ENCODE data around the gene HADHA. TPM values are rescaled to one million over a fixed set of nuclear protein-coding genes. Genes with fewer than 3 reads are reported as not detected.

HADHA gene
- total and polyA plus RNA-seq, 2 donors (not counting 1 experiment from before 2014, with no cell fraction given): 29.8 to 96.7 TPM

GRCh38 chr2:26187537-26188104, 56.8 kb downstream of the HADHA start:
- peaks cover 0 to 23% of the 10 kb centered on the region in 2 experiments for H3K36me3 ChIP-seq (replicated peaks in 1 of 2; ENCODE audit: control extremely low read depth in 1 of 2, control insufficient read depth in 1 of 2, extremely low read depth in 1 of 2, insufficient read depth in 2 of 2, low read length in 1 of 2)
- peaks cover 8 to 13% of the 10 kb centered on the region in 2 donors for H3K4me1 ChIP-seq (ENCODE audit: control insufficient read depth in 2 of 2, insufficient read depth in 2 of 2, low read length in 2 of 2)
- H3K9me3 ChIP-seq (ENCODE audit: control extremely low read depth in 1 of 3, control insufficient read depth in 2 of 3, insufficient read depth in 1 of 3, low read length in 2 of 3): no peaks in the 10 kb centered on the region
- peak overlapping the region; percentile 59 for H3K4me3 Mint-ChIP-seq
- no peak overlapping the region for H3K27ac Mint-ChIP-seq
- ChIA-PET CTCF (no interaction called here), POLR2A (interaction anchor here (0.6 kb wide), 1 partner anchor 30 kb away, joined by 4 read pairs; no protein-coding TSS in a partner anchor)
- H3K4me2 ChIP-seq (replicated peaks; ENCODE audit: low read depth, low read length, poor library complexity, severe bottlenecking): no peak overlapping the region
- H4K20me1 ChIP-seq (ENCODE audit: control insufficient read depth, insufficient read depth, low read length, poor library complexity, severe bottlenecking): no peaks in the 10 kb centered on the region
- WGBS (ENCODE audit: insufficient coverage): 96% methylated on average over 16 of the region's 16 CpGs
- DNase-seq (no peak), ATAC-seq (ENCODE audit: low read depth) (no peak)
- no peak overlapping the region for H3K27ac ChIP-seq (ENCODE audit: low read length in 2 of 2)
- peaks cover 15% of the 10 kb centered on the region for H3K4me1 Mint-ChIP-seq
- H3K9ac ChIP-seq (ENCODE audit: low read length): no peak overlapping the region
- H3K4me3 ChIP-seq (ENCODE audit: control extremely low read depth in 1 of 5, extremely low read depth in 1 of 5, insufficient read depth in 1 of 5, low read depth in 2 of 5, low read length in 4 of 5): no peak overlapping the region
- H2AFZ ChIP-seq (ENCODE audit: insufficient read depth, low read depth, low read length, poor library complexity, severe bottlenecking): no peak overlapping the region
- TF ChIP-seq CTCF (IDR thresholded peaks at IDR 0.05) (no peak), EZH2 (IDR thresholded peaks at IDR 0.05; ENCODE audit: borderline replicate concordance, insufficient read depth, low read depth, low read length, poor library complexity, severe bottlenecking) (no peak)
- H3K79me2 ChIP-seq (ENCODE audit: control insufficient read depth, insufficient read depth, low read length): no peaks in the 10 kb centered on the region
- H3K9me3 Mint-ChIP-seq (ENCODE audit: insufficient read depth): no peaks in the 10 kb centered on the region
- H3K27me3 ChIP-seq (replicated peaks in 1 of 4; ENCODE audit: control extremely low read depth in 1 of 4, control insufficient read depth in 3 of 4, insufficient read depth in 4 of 4, low read length in 3 of 4): peaks cover 0 to 9% (median 1%) of the 10 kb centered on the region in 4 experiments
- intact Hi-C loops (cut with micrococcal nuclease): no loop called here
- no peaks in the 10 kb centered on the region for H3K27me3 Mint-ChIP-seq

GRCh38 chr2:26187114-26187513, 57.3 kb downstream of the HADHA start:
- TF ChIP-seq EZH2 (IDR thresholded peaks at IDR 0.05; ENCODE audit: borderline replicate concordance, insufficient read depth, low read depth, low read length, poor library complexity, severe bottlenecking): no peak
- TF ChIP-seq CTCF (IDR thresholded peaks at IDR 0.05): no peak
- Mint-ChIP-seq H3K27me3 (no peaks in the 10 kb centered on the region), H3K4me3 (peak overlapping the region; percentile 59), H3K27ac (no peak overlapping the region), H3K4me1 (peaks cover 15% of the 10 kb centered on the region), H3K9me3 (ENCODE audit: insufficient read depth) (no peaks in the 10 kb centered on the region)
- CTCF ChIA-PET: no interaction called here
- H3K4me3 ChIP-seq (ENCODE audit: control extremely low read depth in 1 of 5, extremely low read depth in 1 of 5, insufficient read depth in 1 of 5, low read depth in 2 of 5, low read length in 4 of 5): no peak overlapping the region
- no peaks in the 10 kb centered on the region for H3K9me3 ChIP-seq (ENCODE audit: control extremely low read depth in 1 of 3, control insufficient read depth in 2 of 3, insufficient read depth in 1 of 3, low read length in 2 of 3)
- H3K4me1 ChIP-seq (ENCODE audit: control insufficient read depth in 2 of 2, insufficient read depth in 2 of 2, low read length in 2 of 2): peaks cover 8 to 13% of the 10 kb centered on the region in 2 donors
- H3K36me3 ChIP-seq (replicated peaks in 1 of 2; ENCODE audit: control extremely low read depth in 1 of 2, control insufficient read depth in 1 of 2, extremely low read depth in 1 of 2, insufficient read depth in 2 of 2, low read length in 1 of 2): peaks cover 0 to 20% of the 10 kb centered on the region in 2 experiments
- no peak overlapping the region for H2AFZ ChIP-seq (ENCODE audit: insufficient read depth, low read depth, low read length, poor library complexity, severe bottlenecking)
- intact Hi-C loops (cut with micrococcal nuclease): no loop called here
- H3K79me2 ChIP-seq (ENCODE audit: control insufficient read depth, insufficient read depth, low read length): no peaks in the 10 kb centered on the region
- ATAC-seq (ENCODE audit: low read depth): no peak
- H3K27ac ChIP-seq (ENCODE audit: low read length in 2 of 2): no peak overlapping the region
- POLR2A ChIA-PET: interaction anchor here (0.6 kb wide), 1 partner anchor 30 kb away, joined by 4 read pairs; no protein-coding TSS in a partner anchor
- no peaks in the 10 kb centered on the region for H4K20me1 ChIP-seq (ENCODE audit: control insufficient read depth, insufficient read depth, low read length, poor library complexity, severe bottlenecking)
- peaks cover 0 to 11% (median 1%) of the 10 kb centered on the region in 4 experiments for H3K27me3 ChIP-seq (replicated peaks in 1 of 4; ENCODE audit: control extremely low read depth in 1 of 4, control insufficient read depth in 3 of 4, insufficient read depth in 4 of 4, low read length in 3 of 4)
- no peak for DNase-seq
- WGBS (ENCODE audit: insufficient coverage): 98% methylated on average over 14 of the region's 15 CpGs
- no peak overlapping the region for H3K9ac ChIP-seq (ENCODE audit: low read length)
- H3K4me2 ChIP-seq (replicated peaks; ENCODE audit: low read depth, low read length, poor library complexity, severe bottlenecking): no peak overlapping the region
